ENCODE data around the gene DTNB.
"Not testable (repeated sequence)": the region's sequence is repeated elsewhere in the genome, so short reads cannot be mapped to it uniquely, and the experiment has no call there.

DTNB gene

GRCh38 chr2:25585189-25585588 is 88.2 kb downstream of the DTNB start:
- DNase-seq = no peak

GRCh38 chr2:25582077-25582830 is 91.1 kb downstream of the DTNB start:
- DNase-seq = no peak

GRCh38 chr2:25576596-25576995 is 96.8 kb downstream of the DTNB start:
- DNase-seq = no peak

GRCh38 chr2:25572638-25573037 is 100.7 kb downstream of the DTNB start:
- no peak for DNase-seq

- no peak for DNase-seq
Observed at GRCh38 chr2:25570161-25570845, 103.1 kb downstream of the DTNB start.

- DNase-seq = no peak
Observed at GRCh38 chr2:25567406-25567805, 106.0 kb downstream of the DTNB start.

GRCh38 chr2:25566694-25567093 is 106.7 kb downstream of the DTNB start:
- no peak for DNase-seq

- no peak for DNase-seq
Observed at GRCh38 chr2:25566094-25566493, 107.3 kb downstream of the DTNB start.

DNA sequence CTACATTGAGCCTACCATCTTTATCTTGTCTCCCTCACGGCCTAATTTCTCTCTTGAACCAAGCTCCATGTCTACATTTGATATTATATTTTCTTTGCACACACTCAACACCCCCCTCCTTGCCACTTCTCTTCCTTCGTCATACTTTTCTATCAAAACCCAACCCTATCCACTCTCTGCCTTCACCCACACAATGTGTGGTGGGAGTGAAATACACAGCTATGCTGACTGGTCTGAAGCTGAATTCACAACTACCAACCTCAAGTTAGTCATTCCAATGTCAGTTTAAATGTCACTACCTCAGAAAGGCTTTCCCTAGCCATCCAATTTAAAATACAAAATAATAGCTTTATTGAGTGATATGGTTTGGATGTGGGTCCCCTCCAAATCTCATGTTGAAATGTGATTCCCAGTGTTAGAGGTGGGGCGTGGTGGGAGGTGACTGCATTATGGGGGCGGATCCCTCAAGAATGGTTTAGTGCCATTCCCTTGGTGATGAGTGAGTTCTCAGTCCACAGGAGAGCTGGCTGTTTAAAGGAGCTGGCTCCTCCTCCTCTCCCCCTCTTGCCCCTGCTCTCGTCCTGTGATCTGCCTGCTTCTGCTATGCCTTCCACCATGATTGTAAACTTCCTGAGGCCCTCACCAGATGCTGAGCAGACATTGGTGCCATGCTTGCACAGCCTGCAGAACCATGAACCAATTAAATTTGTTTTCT is 112.1 kb downstream of the DTNB start:
- no peak for DNase-seq

DNA sequence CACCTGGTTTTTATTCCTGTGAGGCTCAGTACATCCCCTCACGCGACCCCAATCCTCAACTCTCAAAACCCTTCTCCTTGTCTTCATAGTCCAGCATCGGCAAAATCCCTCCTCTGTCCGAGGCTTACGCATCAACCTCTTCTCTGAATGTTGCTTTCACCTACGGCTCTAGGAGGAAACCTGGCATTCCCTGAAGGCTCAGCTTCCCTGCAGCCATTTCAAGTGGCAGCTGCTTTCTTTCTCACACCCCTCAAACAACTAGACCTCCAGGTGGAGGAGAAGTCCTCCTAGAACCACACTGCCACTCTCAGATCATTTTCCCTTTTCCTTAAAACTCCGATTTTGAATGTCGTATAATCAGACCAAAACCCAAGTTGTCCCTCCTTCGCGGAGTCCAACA is 114.2 kb downstream of the DTNB start:
- DNase-seq = no peak

DNA sequence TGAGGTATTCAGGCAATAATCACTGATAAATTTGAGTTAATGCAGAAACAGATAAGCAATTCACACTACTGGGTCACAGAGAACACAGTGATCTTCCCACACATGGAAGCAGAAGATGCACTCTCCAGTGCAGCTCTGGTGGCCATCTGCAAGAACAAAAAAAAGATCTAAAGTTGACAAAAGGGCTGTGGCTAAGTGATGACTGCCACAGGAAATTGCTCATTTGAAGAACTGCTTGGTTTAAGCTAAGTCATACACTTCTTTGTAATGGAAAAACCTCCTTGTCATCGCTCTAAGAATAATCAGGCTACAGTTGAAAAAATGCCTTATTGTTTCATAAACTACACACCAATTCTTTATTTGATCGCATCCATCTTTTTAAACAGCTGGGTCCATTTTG is 115.1 kb downstream of the DTNB start:
- peak; percentile 38 to 40 for DNase-seq

DNA sequence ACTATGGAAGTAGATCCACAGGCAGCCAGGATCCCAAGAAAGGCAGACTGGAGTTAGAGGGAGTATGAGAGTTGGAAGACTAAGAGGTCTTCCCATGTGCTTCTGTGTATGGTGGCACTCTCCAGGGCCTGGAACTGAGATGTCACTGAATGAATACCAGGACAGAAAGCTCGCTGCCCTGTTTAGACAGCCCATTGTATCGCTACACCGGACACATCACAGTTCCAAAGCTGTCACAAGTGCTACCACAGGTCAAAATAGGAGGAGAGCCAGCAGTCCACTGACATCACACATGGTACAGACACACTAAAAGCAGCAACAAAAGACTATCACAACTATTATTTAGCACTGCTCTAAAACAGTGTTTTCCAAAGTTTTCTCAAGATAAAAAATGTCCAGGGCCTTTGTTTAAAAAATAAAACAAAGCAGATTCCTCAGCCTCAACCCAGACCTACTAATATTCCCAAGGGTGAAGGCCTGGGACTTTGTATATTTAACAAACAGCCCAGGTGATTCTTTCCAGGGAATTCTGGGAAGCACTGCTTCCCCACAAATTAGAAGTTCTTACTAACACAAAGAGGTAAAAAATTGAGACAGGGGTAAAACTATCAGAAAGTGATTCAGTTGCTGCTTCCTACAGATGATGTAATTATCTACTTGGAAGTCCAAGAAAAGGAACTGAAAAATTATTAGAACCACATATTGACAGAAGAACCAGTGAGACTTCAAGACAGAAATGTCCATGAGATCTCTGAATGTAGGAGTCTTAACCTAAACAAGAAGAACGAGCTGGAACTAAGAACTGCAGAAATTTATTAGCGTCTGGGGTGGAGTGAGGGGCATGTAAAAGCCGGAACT is 116.0 kb downstream of the DTNB start:
- no peak for DNase-seq

DNA sequence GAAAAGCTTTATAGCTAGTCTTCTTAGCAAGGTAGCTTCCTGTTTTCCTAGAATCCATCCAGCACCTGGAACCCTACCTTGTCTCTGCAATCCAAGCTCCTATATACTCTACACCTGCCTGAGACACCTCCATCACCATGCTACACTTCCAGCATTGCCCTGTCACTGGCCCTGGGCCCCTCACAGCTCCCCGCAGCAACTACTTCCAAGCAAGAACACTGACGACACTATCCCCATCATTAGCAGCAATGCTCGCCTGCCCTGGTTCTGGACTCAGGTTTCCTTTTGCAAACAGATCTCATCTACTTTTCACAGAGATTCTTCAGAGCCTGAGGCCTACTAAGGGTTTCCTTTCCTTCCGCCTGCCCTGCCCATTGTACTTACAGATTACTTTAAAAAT is 121.1 kb downstream of the DTNB start:
- DNase-seq = no peak

GRCh38 chr2:25551316-25551715 is 122.1 kb downstream of the DTNB start:
- DNase-seq = no peak

DNA sequence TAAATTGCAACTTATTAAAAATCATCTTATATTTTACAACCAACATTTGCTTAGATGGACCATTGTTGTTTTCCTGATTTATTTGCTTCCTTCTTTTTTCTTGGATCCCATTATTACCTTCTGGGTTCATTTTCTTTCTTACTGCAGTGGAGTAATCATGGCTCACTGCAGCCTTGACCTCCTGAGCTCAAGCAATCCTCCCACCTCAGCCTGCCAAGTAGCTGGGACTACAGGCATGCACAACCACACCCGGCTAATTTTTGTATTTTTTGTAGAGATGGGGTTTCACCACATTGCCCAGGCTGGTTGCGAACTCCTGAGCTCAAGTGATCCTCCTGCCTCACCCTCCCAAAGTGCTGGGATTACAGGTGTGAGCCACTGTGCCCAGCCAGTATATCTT is 123.8 kb downstream of the DTNB start:
- DNase-seq = not testable (repeated sequence)

DNA sequence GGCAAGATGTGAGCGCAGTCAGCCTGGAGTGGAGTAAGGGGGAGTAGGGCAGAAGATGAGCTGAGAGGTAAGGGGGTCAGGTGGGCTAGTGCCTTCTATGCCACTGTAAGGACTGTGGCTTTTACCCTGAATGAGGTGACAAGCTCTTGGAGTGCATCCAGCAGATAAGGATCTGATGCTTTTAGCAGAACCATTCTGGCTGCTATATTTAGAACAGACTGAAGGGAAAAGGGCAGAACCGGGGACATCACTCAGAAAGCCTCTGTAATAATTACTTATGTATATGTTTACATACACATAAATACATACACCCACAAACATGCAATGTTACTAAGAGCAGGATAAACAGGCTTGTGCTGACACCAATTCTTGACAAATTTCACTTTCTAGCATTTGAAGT is 124.8 kb downstream of the DTNB start:
- no peak for DNase-seq

DNA sequence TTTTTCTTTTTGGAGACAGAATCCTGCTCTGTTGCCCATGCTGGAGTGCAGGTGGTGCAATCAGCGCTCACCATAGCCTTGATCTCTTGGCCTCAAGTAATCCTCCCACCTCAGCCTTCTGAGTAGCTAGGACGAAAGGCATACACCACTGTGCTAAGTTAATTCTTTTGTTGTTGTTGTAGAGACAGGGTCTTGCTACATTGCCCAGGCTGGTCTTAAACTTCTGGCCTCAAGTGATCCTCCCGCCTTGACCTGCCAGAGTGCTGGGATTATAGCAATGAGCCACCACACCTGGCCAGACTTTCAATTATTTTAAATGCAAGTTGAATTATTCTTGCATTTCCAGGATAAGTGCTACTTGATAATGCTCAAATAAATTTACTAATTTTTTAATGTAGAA is 126.5 kb downstream of the DTNB start:
- no peak for DNase-seq

GRCh38 chr2:25545899-25546298 is 127.5 kb downstream of the DTNB start:
- no peak for DNase-seq

- no peak for DNase-seq
Observed at GRCh38 chr2:25544445-25544844, 128.9 kb downstream of the DTNB start.

GRCh38 chr2:25543939-25544338 is 129.4 kb downstream of the DTNB start:
- no peak for DNase-seq

GRCh38 chr2:25541378-25541777 is 132.0 kb downstream of the DTNB start:
- DNase-seq = no peak

GRCh38 chr2:25539136-25539535 is 134.2 kb downstream of the DTNB start:
- DNase-seq = no peak

GRCh38 chr2:25537526-25537925 is 135.9 kb downstream of the DTNB start:
- no peak for DNase-seq
